Body of pancreas (tissue), 4 donors: Measurements from ENCODE around the gene DYRK2.

Experiments used
- POLR2A ChIP-seq, 3 donors: fragments of 450-650 bp; IDR thresholded peaks; one replicate each; pipeline ENCODE4 v1.6.1; 2016; ENCODE audit warnings: antibody characterized with exemption in 3 of 3, mild to moderate bottlenecking in 2 of 3
- TF ChIP-seq, protein P1 (sequence below), 7 experiments: fragments of 450-650 bp in 4 of 7; fragments of 200-600 bp in 3 of 7; sonication (generic) in 3 of 7; IDR thresholded peaks; one replicate each; pipeline ENCODE4 v1.5.1; 2016 to 2019; ENCODE audit warnings: antibody characterized with exemption in 7 of 7

- TF ChIP-seq, protein P1, sequence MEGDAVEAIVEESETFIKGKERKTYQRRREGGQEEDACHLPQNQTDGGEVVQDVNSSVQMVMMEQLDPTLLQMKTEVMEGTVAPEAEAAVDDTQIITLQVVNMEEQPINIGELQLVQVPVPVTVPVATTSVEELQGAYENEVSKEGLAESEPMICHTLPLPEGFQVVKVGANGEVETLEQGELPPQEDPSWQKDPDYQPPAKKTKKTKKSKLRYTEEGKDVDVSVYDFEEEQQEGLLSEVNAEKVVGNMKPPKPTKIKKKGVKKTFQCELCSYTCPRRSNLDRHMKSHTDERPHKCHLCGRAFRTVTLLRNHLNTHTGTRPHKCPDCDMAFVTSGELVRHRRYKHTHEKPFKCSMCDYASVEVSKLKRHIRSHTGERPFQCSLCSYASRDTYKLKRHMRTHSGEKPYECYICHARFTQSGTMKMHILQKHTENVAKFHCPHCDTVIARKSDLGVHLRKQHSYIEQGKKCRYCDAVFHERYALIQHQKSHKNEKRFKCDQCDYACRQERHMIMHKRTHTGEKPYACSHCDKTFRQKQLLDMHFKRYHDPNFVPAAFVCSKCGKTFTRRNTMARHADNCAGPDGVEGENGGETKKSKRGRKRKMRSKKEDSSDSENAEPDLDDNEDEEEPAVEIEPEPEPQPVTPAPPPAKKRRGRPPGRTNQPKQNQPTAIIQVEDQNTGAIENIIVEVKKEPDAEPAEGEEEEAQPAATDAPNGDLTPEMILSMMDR (IDR thresholded peaks at IDR 0.05), result no peak
- no peak for TF ChIP-seq POLR2A (IDR thresholded peaks at IDR 0.05)
Measured at GRCh38 chr12:67646775-67647174, 1.8 kb upstream of the DYRK2 start.
